ENCODE measurements around the gene KRTAP5-6.

DNA sequence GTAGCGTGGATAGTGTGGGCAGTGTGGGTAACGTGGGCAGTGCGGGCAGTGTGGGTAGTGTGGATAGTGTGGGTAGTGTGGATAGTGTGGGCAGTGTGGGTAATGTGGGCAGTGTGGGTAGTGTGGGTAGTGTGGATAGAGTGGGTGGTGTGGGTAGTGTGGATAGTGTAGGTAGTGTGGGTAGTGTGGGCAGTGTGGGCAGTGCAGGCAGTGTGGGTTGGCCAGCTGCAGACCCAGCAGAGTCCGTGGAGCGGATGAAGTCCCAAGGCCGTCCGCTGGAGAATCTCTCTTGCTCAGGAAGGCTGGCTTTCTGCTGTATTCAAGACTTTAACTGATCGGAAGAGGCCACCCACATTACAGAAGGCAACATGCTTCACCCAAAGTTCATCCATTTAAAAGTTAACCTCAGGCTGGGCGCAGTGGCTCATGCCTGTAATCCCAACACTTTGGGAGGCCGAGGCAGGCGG, 26.1 kb upstream of the KRTAP5-6 start:
- TF ChIP-seq, protein P1, sequence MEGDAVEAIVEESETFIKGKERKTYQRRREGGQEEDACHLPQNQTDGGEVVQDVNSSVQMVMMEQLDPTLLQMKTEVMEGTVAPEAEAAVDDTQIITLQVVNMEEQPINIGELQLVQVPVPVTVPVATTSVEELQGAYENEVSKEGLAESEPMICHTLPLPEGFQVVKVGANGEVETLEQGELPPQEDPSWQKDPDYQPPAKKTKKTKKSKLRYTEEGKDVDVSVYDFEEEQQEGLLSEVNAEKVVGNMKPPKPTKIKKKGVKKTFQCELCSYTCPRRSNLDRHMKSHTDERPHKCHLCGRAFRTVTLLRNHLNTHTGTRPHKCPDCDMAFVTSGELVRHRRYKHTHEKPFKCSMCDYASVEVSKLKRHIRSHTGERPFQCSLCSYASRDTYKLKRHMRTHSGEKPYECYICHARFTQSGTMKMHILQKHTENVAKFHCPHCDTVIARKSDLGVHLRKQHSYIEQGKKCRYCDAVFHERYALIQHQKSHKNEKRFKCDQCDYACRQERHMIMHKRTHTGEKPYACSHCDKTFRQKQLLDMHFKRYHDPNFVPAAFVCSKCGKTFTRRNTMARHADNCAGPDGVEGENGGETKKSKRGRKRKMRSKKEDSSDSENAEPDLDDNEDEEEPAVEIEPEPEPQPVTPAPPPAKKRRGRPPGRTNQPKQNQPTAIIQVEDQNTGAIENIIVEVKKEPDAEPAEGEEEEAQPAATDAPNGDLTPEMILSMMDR (conservative IDR thresholded peaks at IDR 0.05 in 1 of 2, IDR thresholded peaks at IDR 0.05 in 1 of 2; ENCODE audit: extremely low read depth in 1 of 2, insufficient read depth in 1 of 2, low read depth in 1 of 2, low read length in 2 of 2), result no peak
- no peak for TF ChIP-seq EZH2 (IDR thresholded peaks at IDR 0.05; ENCODE audit: borderline replicate concordance, low read length)
